K562 (cell line): Measurements from ENCODE around the gene TSGA10. TPM values are rescaled to one million over a fixed set of nuclear protein-coding genes. Genes with fewer than 3 reads are reported as not detected.

Source experiments
- ATF2 ChIP-seq: sonication (generic); formaldehyde crosslinking; IDR thresholded peaks from 2 replicates; pipeline ENCODE4 v1.8.1; 2022; ENCODE audit warnings: missing genetic modification reagents
- CXXC5 ChIP-seq: fragments of 250-450 bp; sonication (Bioruptor Pico); IDR thresholded peaks from 2 replicates; pipeline ENCODE4 v1.8.0; 2022; ENCODE audit warnings: inconsistent platforms, mild to moderate bottlenecking, moderate library complexity
- GABPB1 ChIP-seq: sonication (generic); formaldehyde crosslinking; IDR thresholded peaks from 2 replicates; pipeline ENCODE4 v1.8.0; 2022; ENCODE audit warnings: mild to moderate bottlenecking, missing genetic modification reagents
- HEY1 ChIP-seq: fragments of 250-450 bp; sonication (Bioruptor Pico); IDR thresholded peaks from 2 replicates; pipeline ENCODE4 v1.5.0; 2020; ENCODE audit warnings: mild to moderate bottlenecking, moderate library complexity, borderline replicate concordance
- HMGXB4 ChIP-seq: sonication (generic); formaldehyde crosslinking; IDR thresholded peaks from 2 replicates; pipeline ENCODE4 v1.8.1; 2023; ENCODE audit warnings: mild to moderate bottlenecking, missing genetic modification reagents
- MBD2 ChIP-seq: sonication (generic); IDR thresholded peaks from 2 replicates; pipeline ENCODE4 v1.6.1; 2016; ENCODE audit warnings: low read depth, borderline replicate concordance
- NFIC ChIP-seq: fragments of 450-650 bp; IDR thresholded peaks from 2 replicates; pipeline ENCODE4 v1.6.1; 2017; ENCODE audit warnings: mild to moderate bottlenecking, inconsistent platforms
- NR2F6 ChIP-seq: fragments of 450-650 bp; formaldehyde crosslinking; IDR thresholded peaks from 2 replicates; pipeline ENCODE4 v1.4.0; 2020; ENCODE audit warnings: mild to moderate bottlenecking
- SAP30 ChIP-seq: fragments of 200-600 bp; sonication (generic); IDR thresholded peaks from 2 replicates; pipeline ENCODE4 v1.6.1; 2012; ENCODE audit warnings: borderline replicate concordance, low read depth, mild to moderate bottlenecking, moderate library complexity, low read length, control low read depth, inconsistent platforms; ENCODE audit not compliant: insufficient read depth, poor library complexity, severe bottlenecking
- SP2 ChIP-seq: IDR thresholded peaks from 2 replicates; pipeline ENCODE4 v1.6.1; 2011; ENCODE audit warnings: mild to moderate bottlenecking, low read depth, low read length, moderate library complexity; ENCODE audit not compliant: poor library complexity, severe bottlenecking; ENCODE audit errors: extremely low read depth
- THRB ChIP-seq: fragments of 450-650 bp; formaldehyde crosslinking; conservative IDR thresholded peaks from 2 replicates; pipeline ENCODE4 v1.4.0; 2022; ENCODE audit warnings: mild to moderate bottlenecking, missing genetic modification characterization
- WHSC1 ChIP-seq: IDR thresholded peaks from one replicate; pipeline ENCODE4 v1.6.1; 2012; ENCODE audit warnings: low read length, control low read depth, inconsistent platforms
- ZFP91 ChIP-seq: sonication (generic); formaldehyde crosslinking; IDR thresholded peaks from 2 replicates; pipeline ENCODE4 v1.8.0; 2022; ENCODE audit warnings: mild to moderate bottlenecking, missing genetic modification reagents
- ZNF134 ChIP-seq: fragments of 250-450 bp; sonication (Bioruptor Pico); conservative IDR thresholded peaks from 2 replicates; pipeline ENCODE4 v1.4.0; 2020
- ZNF609 ChIP-seq: sonication (generic); formaldehyde crosslinking; IDR thresholded peaks from 2 replicates; pipeline ENCODE4 v1.8.1; 2023; ENCODE audit warnings: missing genetic modification reagents, mild to moderate bottlenecking, borderline replicate concordance
- polyA plus RNA-seq, 8 experiments: library from polyadenylated mRNA; depleted of rRNA in 4 of 8; stranded (reverse) in 5 of 8; unstranded in 3 of 8; fragments of >200 nt; fragmentation: Nextera tagmentation in 2 of 8; fragmentation: Illumina TruSeq in 1 of 8; extraction: Ambion mirVana in 2 of 8; extraction: Trizol in 1 of 8; gene quantifications; 2 replicates each; pipeline versions ENCODE4 v1.2.1 to v1.2.3, GENCODE V29; 2011 to 2014; ENCODE audit warnings: inconsistent platforms in 1 of 8, missing spikeins in 1 of 8
- total RNA-seq, 7 experiments: library from RNA; depleted of rRNA in 6 of 7; stranded (reverse); fragments of >200 nt in 6 of 7; fragmentation: Illumina TruSeq in 2 of 7; extraction: Trizol in 2 of 7; gene quantifications; 2 replicates each; pipeline versions ENCODE4 v1.2.1 to v1.2.3, GENCODE V29; 2011 to 2021; ENCODE audit warnings: low replicate concordance in 1 of 7

TSGA10 gene
- total and polyA plus RNA-seq, 9 of the 15 experiments (the other 6 are each of a cell fraction or from before 2014, with no cell fraction given) = 2.1 to 11.3 (median 3.2) TPM

GRCh38 chr2:99180755-99181623 lies 26.2 kb upstream of the TSGA10 start, which contains the start of the genes MITD1 and MRPL30 (continued):
- TF ChIP-seq WHSC1 (no peak), HMGXB4 (CRISPR knock-in tag) (no peak), MBD2 (peak; percentile 83), HEY1 (CRISPR knock-in tag) (no peak), SAP30 (peak; percentile 78), ZNF609 (CRISPR knock-in tag) (no peak), ZFP91 (CRISPR knock-in tag) (no peak), CXXC5 (CRISPR knock-in tag) (peak; percentile 68), ATF2 (CRISPR knock-in tag) (no peak), ZNF134 (CRISPR knock-in tag) (no peak), SP2 (no peak), NR2F6 (CRISPR knock-in tag) (no peak), NFIC (peak; percentile 67), GABPB1 (CRISPR knock-in tag) (peak; percentile 97), THRB (CRISPR knock-in tag) (no peak)
